NT2/D1 (cell line): ENCODE data around the gene MITF.

Experiments
- DNase-seq: peaks from one replicate; pipeline ENCODE4 v3.0.0-alpha.2; 2011; ENCODE audit warnings: low read depth, low spot score
- H3K27me3 ChIP-seq: 2 replicates; pipeline ENCODE4 v1.6.0; 2011; ENCODE audit warnings: mild to moderate bottlenecking; ENCODE audit not compliant: insufficient read length, insufficient read depth
- H3K36me3 ChIP-seq: 2 replicates; pipeline ENCODE4 v1.6.1; 2011; ENCODE audit warnings: mild to moderate bottlenecking, low read length, mixed read lengths; ENCODE audit not compliant: insufficient read depth, insufficient read length
- H3K4me1 ChIP-seq: 2 replicates; pipeline ENCODE4 v1.5.1; 2011; ENCODE audit not compliant: insufficient read depth, insufficient read length
- H3K4me3 ChIP-seq: 2 replicates; pipeline ENCODE4 v1.5.1; 2011; ENCODE audit warnings: low read depth; ENCODE audit not compliant: insufficient read length
- H3K9ac ChIP-seq: 2 replicates; pipeline ENCODE4 v1.6.0; 2011; ENCODE audit warnings: low read depth; ENCODE audit not compliant: insufficient read length
- H3K9me3 ChIP-seq: 2 replicates; pipeline ENCODE4 v1.5.1; 2011; ENCODE audit warnings: mild to moderate bottlenecking, low read length; ENCODE audit not compliant: insufficient read depth
- SUZ12 ChIP-seq: IDR thresholded peaks from 2 replicates; pipeline ENCODE4 v1.6.1; 2011; ENCODE audit not compliant: insufficient read length, insufficient read depth; ENCODE audit errors: extremely low read depth
- YY1 ChIP-seq: IDR thresholded peaks from 2 replicates; pipeline ENCODE4 v1.6.1; 2011; ENCODE audit not compliant: insufficient read length, insufficient read depth
- ZNF274 ChIP-seq: IDR thresholded peaks from 2 replicates; pipeline ENCODE4 v1.6.1; 2011; ENCODE audit warnings: mild to moderate bottlenecking, low read depth, low read length

MITF gene

GRCh38 chr3:69697381-69697780, 41.9 kb upstream of the MITF start:
- no peaks in the 10 kb centered on the region for H3K4me1 ChIP-seq
- H3K9me3 ChIP-seq: peaks cover 12% of the 10 kb centered on the region
- no peak overlapping the region for H3K9ac ChIP-seq
- no peak for DNase-seq
- no peaks in the 10 kb centered on the region for H3K36me3 ChIP-seq
- no peak for TF ChIP-seq YY1
- no peak for TF ChIP-seq SUZ12
- TF ChIP-seq ZNF274: no peak
- H3K27me3 ChIP-seq: no peaks in the 10 kb centered on the region
- H3K4me3 ChIP-seq: no peak overlapping the region

GRCh38 chr3:69698728-69699127, 40.5 kb upstream of the MITF start:
- DNase-seq: no peak
- Histone ChIP-seq H3K9ac (no peak overlapping the region), H3K36me3 (no peaks in the 10 kb centered on the region), H3K9me3 (peaks cover 12% of the 10 kb centered on the region), H3K27me3 (no peaks in the 10 kb centered on the region), H3K4me3 (no peak overlapping the region), H3K4me1 (no peaks in the 10 kb centered on the region)
- TF ChIP-seq ZNF274: no peak
- TF ChIP-seq SUZ12: no peak
- TF ChIP-seq YY1: no peak

DNA sequence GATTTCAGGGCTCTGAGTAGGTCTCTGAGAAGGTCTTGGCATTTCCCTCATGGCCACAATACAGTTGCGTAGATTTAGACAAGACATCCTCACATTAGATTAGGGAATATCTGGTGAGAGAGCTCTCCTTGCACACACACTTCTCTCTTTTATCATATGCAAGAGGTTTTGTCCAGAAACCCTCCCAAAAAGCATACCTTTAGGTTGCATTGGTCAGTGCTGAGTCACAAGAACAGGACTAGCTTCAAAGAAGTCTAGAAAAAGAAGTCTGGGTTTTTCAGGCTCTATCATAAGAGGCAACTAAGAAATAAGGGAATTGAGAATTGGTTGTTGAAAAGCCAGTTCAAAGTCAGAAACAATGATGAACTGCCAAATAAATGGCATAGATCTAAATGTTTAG, 40.1 kb upstream of the MITF start:
- H3K9me3 ChIP-seq: peaks cover 12% of the 10 kb centered on the region

DNA sequence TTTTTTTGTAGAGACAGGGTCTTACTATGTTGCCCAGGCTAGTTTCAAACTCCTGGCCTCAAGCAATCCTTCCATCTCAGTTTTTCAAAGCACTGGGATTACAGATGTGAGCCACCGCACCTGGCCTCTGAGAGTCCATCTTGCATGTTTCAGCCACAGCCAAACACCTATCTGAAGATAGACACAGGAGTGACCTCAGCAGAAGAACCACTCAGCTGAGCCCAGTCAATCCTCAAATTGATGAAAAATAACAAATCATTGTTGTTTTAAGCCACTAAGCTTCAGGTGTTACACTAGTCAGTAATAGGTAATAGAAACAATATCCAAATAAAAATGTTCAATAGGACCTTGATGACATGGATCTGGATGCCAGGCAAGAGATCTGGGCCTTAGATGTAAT, 38.3 kb upstream of the MITF start:
- TF ChIP-seq YY1 (no peak), SUZ12 (no peak), ZNF274 (no peak)
- Histone ChIP-seq H3K27me3 (no peaks in the 10 kb centered on the region), H3K9ac (no peak overlapping the region), H3K4me3 (no peak overlapping the region), H3K36me3 (no peaks in the 10 kb centered on the region), H3K9me3 (peaks cover 12% of the 10 kb centered on the region), H3K4me1 (no peaks in the 10 kb centered on the region)
- DNase-seq: no peak

More for the DNA sequence above, 40.1 kb upstream of the MITF start:
- no peak for TF ChIP-seq YY1
- no peak for TF ChIP-seq SUZ12
- no peak for TF ChIP-seq ZNF274
- DNase-seq: no peak
- Histone ChIP-seq H3K36me3 (no peaks in the 10 kb centered on the region), H3K27me3 (no peaks in the 10 kb centered on the region), H3K9ac (no peak overlapping the region), H3K4me1 (no peaks in the 10 kb centered on the region), H3K4me3 (no peak overlapping the region)

DNA sequence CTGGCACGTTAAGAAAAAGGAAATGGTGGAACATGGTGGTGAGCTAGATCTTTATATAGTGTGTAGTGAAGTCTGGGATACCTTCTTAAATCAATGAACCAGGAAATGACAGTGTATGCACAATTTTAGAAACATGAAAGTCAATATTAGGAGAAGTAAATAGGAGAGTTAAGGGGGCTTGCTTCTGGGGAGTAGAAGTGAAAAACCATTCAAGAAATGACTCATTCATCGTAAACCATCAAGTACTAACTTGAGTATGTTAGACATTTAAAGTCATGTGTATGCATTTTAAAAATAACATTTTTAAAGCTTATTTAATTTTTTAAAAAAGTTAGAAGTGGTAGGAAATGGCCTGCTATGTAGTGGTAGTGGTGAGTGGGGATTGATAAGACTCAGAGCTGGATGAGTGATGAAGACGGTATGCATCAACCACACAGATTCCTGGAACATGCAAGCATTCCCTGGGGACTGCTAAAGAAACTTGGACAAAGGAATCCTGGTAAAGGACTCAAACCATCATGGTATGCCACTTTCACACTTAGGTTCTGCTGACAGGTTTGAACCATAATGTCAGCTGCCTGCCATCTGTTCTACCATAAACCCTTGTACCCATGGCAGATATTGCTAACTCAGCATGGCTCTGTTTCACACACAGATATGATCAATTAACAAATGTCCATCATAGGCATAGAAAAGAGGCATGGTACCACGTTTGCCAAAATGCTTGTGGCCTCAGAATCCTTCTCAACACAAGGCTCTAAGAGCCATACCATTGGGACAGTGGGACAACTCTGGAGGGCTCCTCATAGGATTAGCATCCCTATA, 28.9 kb upstream of the MITF start:
- Histone ChIP-seq H3K9me3 (no peaks in the 10 kb centered on the region), H3K4me1 (no peaks in the 10 kb centered on the region), H3K36me3 (no peaks in the 10 kb centered on the region), H3K27me3 (no peaks in the 10 kb centered on the region), H3K9ac (no peak overlapping the region), H3K4me3 (no peak overlapping the region)
- no peak for DNase-seq
- TF ChIP-seq ZNF274 (no peak), SUZ12 (no peak), YY1 (no peak)

DNA sequence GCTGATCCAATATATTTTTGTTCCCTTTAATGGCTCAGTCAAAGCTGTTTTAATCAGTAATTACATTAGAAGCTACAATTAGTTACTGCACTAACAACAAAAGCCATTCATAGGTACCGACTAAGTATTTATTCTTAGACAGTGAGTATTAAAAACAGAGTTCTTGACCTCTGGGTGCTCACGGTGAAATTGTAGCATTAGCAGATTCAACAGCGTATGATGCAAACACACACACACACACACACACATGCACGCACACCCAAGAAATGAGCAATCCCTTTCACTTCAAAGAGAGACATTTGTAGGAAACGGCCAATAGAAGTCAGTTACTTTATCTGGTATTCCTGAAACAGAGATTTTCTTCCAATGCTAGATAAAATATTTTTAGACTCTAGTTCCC, 27.0 kb upstream of the MITF start:
- Histone ChIP-seq H3K27me3 (no peaks in the 10 kb centered on the region), H3K4me3 (no peak overlapping the region), H3K4me1 (no peaks in the 10 kb centered on the region), H3K36me3 (no peaks in the 10 kb centered on the region), H3K9ac (no peak overlapping the region), H3K9me3 (no peaks in the 10 kb centered on the region)
- TF ChIP-seq ZNF274 (no peak), YY1 (no peak)
- no peak for DNase-seq

DNA sequence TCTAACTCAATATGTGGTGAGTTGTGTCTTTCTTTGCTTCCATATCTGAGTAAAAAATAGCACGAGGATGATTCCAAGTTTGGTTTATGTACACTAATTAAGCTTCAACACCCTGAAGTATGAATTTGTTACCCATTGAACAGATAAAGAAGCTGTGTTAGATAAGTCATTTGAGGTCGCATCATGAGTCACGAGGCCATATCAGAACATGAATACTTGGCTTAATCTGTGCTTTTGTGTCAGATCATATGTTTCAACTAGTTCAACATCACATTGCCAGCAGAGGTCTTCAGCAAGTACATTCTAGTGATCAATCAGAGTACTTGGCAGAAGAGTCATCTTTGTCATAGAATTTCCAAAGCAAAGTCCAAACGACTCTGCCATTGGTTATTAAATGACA, 26.3 kb upstream of the MITF start:
- no peak for DNase-seq
- Histone ChIP-seq H3K9me3 (no peaks in the 10 kb centered on the region), H3K4me3 (no peak overlapping the region), H3K9ac (no peak overlapping the region), H3K27me3 (no peaks in the 10 kb centered on the region), H3K36me3 (no peaks in the 10 kb centered on the region), H3K4me1 (no peaks in the 10 kb centered on the region)
- TF ChIP-seq ZNF274 (no peak), SUZ12 (no peak), YY1 (no peak)
